ENCODE data around the gene FBXO41.
A peak's percentile ranks its signal among the peaks of the same experiment; 100 is the strongest.

Gene FBXO41

GRCh38 chr2:73244580-73244979, 39.7 kb downstream of the FBXO41 start:
- no peak overlapping the region for H3K9ac ChIP-seq (ENCODE audit: low read length)
- H3K4me3 ChIP-seq (ENCODE audit: low read length): no peak overlapping the region
- H3K4me1 ChIP-seq (ENCODE audit: control insufficient read depth, insufficient read depth, low read length): no peaks in the 10 kb centered on the region
- no peak overlapping the region for H3K27ac ChIP-seq (ENCODE audit: low read depth, low read length)
- peaks cover 42% of the 10 kb centered on the region for H3K36me3 ChIP-seq (ENCODE audit: control insufficient read depth, insufficient read depth, low read length)
- no peaks in the 10 kb centered on the region for H3K27me3 ChIP-seq (ENCODE audit: control insufficient read depth, insufficient read depth, low read length)

- Histone ChIP-seq H3K27me3 (ENCODE audit: control insufficient read depth, insufficient read depth, low read length) (no peaks in the 10 kb centered on the region), H3K27ac (ENCODE audit: low read depth, low read length) (no peak overlapping the region), H3K4me3 (ENCODE audit: low read length) (no peak overlapping the region), H3K4me1 (ENCODE audit: control insufficient read depth, insufficient read depth, low read length) (no peaks in the 10 kb centered on the region), H3K36me3 (ENCODE audit: control insufficient read depth, insufficient read depth, low read length) (peaks cover 40% of the 10 kb centered on the region), H3K9ac (ENCODE audit: low read length) (no peak overlapping the region)
Observed at GRCh38 chr2:73243884-73244570, 40.3 kb downstream of the FBXO41 start.

GRCh38 chr2:73239776-73240175, 44.5 kb downstream of the FBXO41 start:
- H3K9ac ChIP-seq (ENCODE audit: low read length): no peak overlapping the region
- no peak overlapping the region for H3K27ac ChIP-seq (ENCODE audit: low read depth, low read length)
- peaks cover 6% of the 10 kb centered on the region for H3K4me1 ChIP-seq (ENCODE audit: control insufficient read depth, insufficient read depth, low read length)
- no peak overlapping the region for H3K4me3 ChIP-seq (ENCODE audit: low read length)
- peaks cover 16% of the 10 kb centered on the region for H3K36me3 ChIP-seq (ENCODE audit: control insufficient read depth, insufficient read depth, low read length)
- no peaks in the 10 kb centered on the region for H3K27me3 ChIP-seq (ENCODE audit: control insufficient read depth, insufficient read depth, low read length)

- Histone ChIP-seq H3K27me3 (ENCODE audit: control insufficient read depth, insufficient read depth, low read length) (no peaks in the 10 kb centered on the region), H3K4me1 (ENCODE audit: control insufficient read depth, insufficient read depth, low read length) (peaks cover 6% of the 10 kb centered on the region), H3K4me3 (ENCODE audit: low read length) (no peak overlapping the region), H3K9ac (ENCODE audit: low read length) (no peak overlapping the region), H3K36me3 (ENCODE audit: control insufficient read depth, insufficient read depth, low read length) (peaks cover 11% of the 10 kb centered on the region), H3K27ac (ENCODE audit: low read depth, low read length) (no peak overlapping the region)
Observed at GRCh38 chr2:73238976-73239375, 45.3 kb downstream of the FBXO41 start.

- Histone ChIP-seq H3K4me1 (ENCODE audit: control insufficient read depth, insufficient read depth, low read length) (peaks cover 6% of the 10 kb centered on the region), H3K9ac (ENCODE audit: low read length) (no peak overlapping the region), H3K27ac (ENCODE audit: low read depth, low read length) (no peak overlapping the region), H3K27me3 (ENCODE audit: control insufficient read depth, insufficient read depth, low read length) (no peaks in the 10 kb centered on the region), H3K4me3 (ENCODE audit: low read length) (no peak overlapping the region), H3K36me3 (ENCODE audit: control insufficient read depth, insufficient read depth, low read length) (peaks cover 9% of the 10 kb centered on the region)
Observed at GRCh38 chr2:73238149-73238548, 46.1 kb downstream of the FBXO41 start.

- no peak overlapping the region for H3K4me3 ChIP-seq (ENCODE audit: low read length)
- no peaks in the 10 kb centered on the region for H3K27me3 ChIP-seq (ENCODE audit: control insufficient read depth, insufficient read depth, low read length)
- H3K36me3 ChIP-seq (ENCODE audit: control insufficient read depth, insufficient read depth, low read length): peaks cover 5% of the 10 kb centered on the region
- no peak overlapping the region for H3K9ac ChIP-seq (ENCODE audit: low read length)
- H3K4me1 ChIP-seq (ENCODE audit: control insufficient read depth, insufficient read depth, low read length): peaks cover 6% of the 10 kb centered on the region
- H3K27ac ChIP-seq (ENCODE audit: low read depth, low read length): no peak overlapping the region
Observed at GRCh38 chr2:73237168-73237567, 47.1 kb downstream of the FBXO41 start.

GRCh38 chr2:73235315-73236028, 48.8 kb downstream of the FBXO41 start:
- Histone ChIP-seq H3K27me3 (ENCODE audit: control insufficient read depth, insufficient read depth, low read length) (no peaks in the 10 kb centered on the region), H3K4me3 (ENCODE audit: low read length) (peak overlapping the region; percentile 84), H3K4me1 (ENCODE audit: control insufficient read depth, insufficient read depth, low read length) (peaks cover 6% of the 10 kb centered on the region), H3K9ac (ENCODE audit: low read length) (no peak overlapping the region), H3K27ac (ENCODE audit: low read depth, low read length) (no peak overlapping the region), H3K36me3 (ENCODE audit: control insufficient read depth, insufficient read depth, low read length) (peaks cover 5% of the 10 kb centered on the region)

- Histone ChIP-seq H3K27ac (ENCODE audit: low read depth, low read length) (peak within 1 kb of the TSS; percentile 90), H3K4me1 (ENCODE audit: control insufficient read depth, insufficient read depth, low read length) (peaks cover 6% of the 10 kb centered on the region), H3K9ac (ENCODE audit: low read length) (peak within 1 kb of the TSS; percentile 85)
Observed at GRCh38 chr2:73233932-73234832, 50.1 kb downstream of the FBXO41 start, which contains the start of gene CCT7. Gene CCT7, plus strand, starts transcription at chr2:73234308. Its CDS starts 71 bp downstream, at chr2:73234379.

GRCh38 chr2:73233154-73233931, 50.9 kb downstream of the FBXO41 start, which contains the start of gene PRADC1:
Gene PRADC1, minus strand, starts transcription at chr2:73233239. Its CDS starts 79 bp downstream, at chr2:73233160.
- H3K4me3 ChIP-seq (ENCODE audit: low read length): peak within 1 kb of the TSS; percentile 84
- H3K27me3 ChIP-seq (ENCODE audit: control insufficient read depth, insufficient read depth, low read length): no peaks in the 10 kb centered on the region
- H3K4me1 ChIP-seq (ENCODE audit: control insufficient read depth, insufficient read depth, low read length): peaks cover 6% of the 10 kb centered on the region
- no peaks in the 10 kb centered on the region for H3K36me3 ChIP-seq (ENCODE audit: control insufficient read depth, insufficient read depth, low read length)
- H3K9ac ChIP-seq (ENCODE audit: low read length): peak within 1 kb of the TSS; percentile 85
- peak within 1 kb of the TSS; percentile 90 for H3K27ac ChIP-seq (ENCODE audit: low read depth, low read length)

More at GRCh38 chr2:73233932-73234832, 50.1 kb downstream of the FBXO41 start, which contains the start of gene CCT7:
- peak within 1 kb of the TSS; percentile 84 for H3K4me3 ChIP-seq (ENCODE audit: low read length)
- H3K27me3 ChIP-seq (ENCODE audit: control insufficient read depth, insufficient read depth, low read length): no peaks in the 10 kb centered on the region
- H3K36me3 ChIP-seq (ENCODE audit: control insufficient read depth, insufficient read depth, low read length): peaks cover 4% of the 10 kb centered on the region

- peak overlapping the region; percentile 73 for H3K4me3 ChIP-seq (ENCODE audit: low read length)
- no peaks in the 10 kb centered on the region for H3K36me3 ChIP-seq (ENCODE audit: control insufficient read depth, insufficient read depth, low read length)
- peak overlapping the region; percentile 18 for H3K27ac ChIP-seq (ENCODE audit: low read depth, low read length)
- peaks cover 6% of the 10 kb centered on the region for H3K4me1 ChIP-seq (ENCODE audit: control insufficient read depth, insufficient read depth, low read length)
- no peaks in the 10 kb centered on the region for H3K27me3 ChIP-seq (ENCODE audit: control insufficient read depth, insufficient read depth, low read length)
- peak overlapping the region; percentile 12 for H3K9ac ChIP-seq (ENCODE audit: low read length)
Observed at GRCh38 chr2:73232403-73233153, 51.7 kb downstream of the FBXO41 start.

GRCh38 chr2:73228631-73229030, 55.6 kb downstream of the FBXO41 start:
- H3K36me3 ChIP-seq (ENCODE audit: control insufficient read depth, insufficient read depth, low read length): peaks cover 6% of the 10 kb centered on the region
- no peak overlapping the region for H3K27ac ChIP-seq (ENCODE audit: low read depth, low read length)
- H3K9ac ChIP-seq (ENCODE audit: low read length): no peak overlapping the region
- no peaks in the 10 kb centered on the region for H3K4me1 ChIP-seq (ENCODE audit: control insufficient read depth, insufficient read depth, low read length)
- no peak overlapping the region for H3K4me3 ChIP-seq (ENCODE audit: low read length)
- no peaks in the 10 kb centered on the region for H3K27me3 ChIP-seq (ENCODE audit: control insufficient read depth, insufficient read depth, low read length)
